Dermis blood vessel endothelial cell (primary cell): Measurements from ENCODE around the gene SMDT1. TPM values are rescaled to one million over a fixed set of nuclear protein-coding genes. Genes with fewer than 3 reads are reported as not detected.
"Not testable (repeated sequence)": the region's sequence is repeated elsewhere in the genome, so short reads cannot be mapped to it uniquely, and the experiment has no call there.

Source experiments
- DNase-seq: peaks from one replicate; pipeline ENCODE4 v3.0.0; 2010
- total RNA-seq: library from RNA; depleted of rRNA; stranded (reverse); fragments of >200 nt; gene quantifications from 2 replicates; pipeline ENCODE4 v1.2.3, GENCODE V29; 2014

SMDT1 gene
- total RNA-seq, 1 donor from 2014 or later: 3.6 TPM

DNA sequence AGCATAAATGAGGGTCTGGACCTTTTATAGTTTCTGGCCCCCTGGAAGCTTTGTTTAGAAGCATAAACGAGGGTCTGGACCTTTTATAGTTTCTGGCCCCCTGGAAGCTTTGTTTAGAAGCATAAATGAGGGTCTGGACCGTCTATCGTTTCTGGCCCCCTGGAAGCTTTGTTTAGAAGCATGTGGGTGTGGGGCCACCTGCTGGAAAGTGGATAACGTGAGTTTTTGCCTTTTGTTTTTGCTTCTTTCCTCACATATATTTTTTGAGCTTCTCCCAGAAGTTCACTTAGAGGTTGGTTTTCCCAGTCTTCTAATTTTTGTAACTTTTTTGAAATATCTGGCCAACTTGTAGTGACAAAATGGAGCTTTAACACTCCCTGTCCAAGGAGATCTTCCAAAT is 33.3 kb downstream of the SMDT1 start:
- DNase-seq: peak; percentile 55

DNA sequence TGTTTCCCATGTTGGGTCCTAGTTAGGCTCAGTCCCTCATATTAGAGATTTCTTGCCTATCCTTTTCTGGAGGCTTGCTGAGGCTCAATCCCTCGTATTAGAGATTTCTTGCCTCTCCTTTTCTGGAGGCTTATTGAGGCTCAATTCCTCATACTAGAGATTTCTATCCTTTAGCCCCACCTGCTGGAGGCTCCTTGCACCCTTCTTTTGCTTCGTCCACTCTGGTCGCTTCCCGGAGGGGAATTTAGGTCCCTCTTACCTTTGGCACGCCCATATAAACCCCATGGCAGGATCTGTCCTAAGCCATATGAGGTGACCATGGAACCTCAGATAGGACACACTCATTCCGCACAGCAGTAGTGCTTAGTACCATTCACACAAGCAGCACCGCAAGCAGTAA is 35.2 kb downstream of the SMDT1 start:
- DNase-seq: peak; percentile 59

- DNase-seq: not testable (repeated sequence)
Measured at GRCh38 chr22:42115420-42115830, 35.9 kb downstream of the SMDT1 start.

DNA sequence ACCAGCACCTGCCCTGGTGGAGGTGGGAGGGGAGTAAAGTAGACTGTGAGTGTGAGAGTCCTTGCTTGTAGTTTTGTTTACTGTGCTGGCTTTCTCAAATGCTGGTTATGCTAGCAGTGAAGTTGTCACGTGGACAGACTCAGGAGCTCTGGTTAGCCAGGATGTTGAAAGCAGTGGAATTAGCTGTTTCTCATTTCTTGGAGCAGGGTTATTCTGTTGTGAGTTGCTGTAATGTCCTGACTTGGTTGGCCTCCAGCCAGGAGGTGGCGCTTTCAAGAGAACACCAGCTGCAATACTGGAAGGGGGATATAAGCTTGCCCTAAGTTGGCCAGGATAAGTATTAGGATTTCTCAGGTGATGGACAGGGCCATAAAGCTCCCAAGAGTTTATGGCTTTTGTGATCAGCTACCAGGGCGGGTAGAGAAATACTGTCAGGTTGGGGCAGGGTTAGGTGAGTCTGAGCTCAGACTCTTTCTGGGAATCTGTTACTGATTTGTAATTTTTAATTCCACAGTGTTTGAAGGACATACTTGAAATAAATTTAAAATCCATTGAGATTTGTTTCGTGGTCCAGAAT is 37.4 kb downstream of the SMDT1 start:
- DNase-seq: peak; percentile 24

DNA sequence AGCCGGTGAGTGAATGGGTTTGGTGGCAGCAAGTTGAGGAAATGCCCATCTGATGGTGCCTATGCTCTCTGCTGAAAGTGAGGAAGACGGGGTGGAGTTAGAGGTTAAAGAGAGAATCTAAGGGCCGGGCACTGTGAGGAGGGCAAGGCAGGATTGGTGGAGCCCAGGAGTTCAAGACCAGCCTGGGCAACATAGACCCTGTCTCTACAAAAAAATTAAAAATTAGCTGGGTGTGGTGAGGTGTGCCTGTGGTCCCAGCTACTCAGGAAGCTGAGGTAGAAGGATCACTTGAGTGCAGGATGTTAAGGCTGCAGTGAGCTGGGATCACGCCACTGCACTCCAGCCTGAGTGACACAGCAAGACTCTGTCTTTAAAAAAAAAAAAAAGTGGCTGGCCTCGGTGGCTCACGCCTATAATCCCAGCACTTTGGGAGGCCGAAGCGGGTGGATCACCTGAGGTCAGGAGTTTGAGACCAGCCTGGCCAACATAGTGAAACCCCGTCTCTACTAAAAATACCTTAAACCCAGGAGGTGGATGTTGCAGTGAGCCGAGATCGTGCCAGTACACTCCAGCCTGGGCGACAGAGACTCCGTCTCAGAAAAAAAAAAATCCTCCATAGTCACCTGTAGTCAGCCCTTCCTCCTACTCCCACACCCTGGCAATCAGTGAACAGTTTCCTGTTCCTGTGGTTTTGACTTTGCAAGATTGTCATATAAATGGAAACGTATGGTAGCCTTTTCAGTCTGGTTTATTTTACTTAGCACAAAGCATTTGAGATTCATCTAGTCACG is 40.9 kb downstream of the SMDT1 start:
- not testable (repeated sequence) for DNase-seq

DNA sequence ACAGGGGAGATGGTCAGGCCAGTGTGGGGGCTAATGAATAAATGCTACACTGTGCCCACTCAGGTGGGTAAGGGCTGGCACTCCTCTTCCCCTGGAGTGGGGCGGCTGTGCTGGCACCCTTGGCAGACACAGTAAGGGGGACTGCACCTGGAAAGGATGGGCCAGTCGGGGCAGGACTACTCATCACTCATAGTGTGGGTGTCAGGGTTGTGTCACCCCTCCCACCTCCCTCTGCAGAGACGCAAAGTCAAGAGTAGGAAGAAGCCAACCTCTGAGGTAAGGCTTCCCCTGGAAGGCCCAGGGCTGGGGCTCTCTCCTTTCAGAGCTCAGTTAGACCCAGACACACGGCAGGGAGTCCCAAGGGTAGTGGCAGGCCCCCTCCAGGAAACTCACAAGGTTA is 44.0 kb downstream of the SMDT1 start:
- not testable (repeated sequence) for DNase-seq

GRCh38 chr22:42127606-42128005 is 48.1 kb downstream of the SMDT1 start:
- DNase-seq: no peak

DNA sequence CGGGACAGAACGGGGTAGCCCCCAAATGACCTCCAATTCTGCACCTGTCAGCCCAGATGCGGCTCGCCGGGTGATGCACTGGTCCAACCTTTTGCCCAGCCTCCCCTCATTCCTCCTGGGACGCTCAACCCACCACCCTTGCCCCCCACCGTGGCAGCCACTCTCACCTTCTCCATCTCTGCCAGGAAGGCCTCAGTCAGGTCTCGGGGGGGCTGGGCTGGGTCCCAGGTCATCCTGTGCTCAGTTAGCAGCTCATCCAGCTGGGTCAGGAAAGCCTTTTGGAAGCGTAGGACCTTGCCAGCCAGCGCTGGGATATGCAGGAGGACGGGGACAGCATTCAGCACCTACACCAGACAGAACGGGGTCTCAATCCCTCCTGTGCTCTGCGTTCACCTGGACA is 48.5 kb downstream of the SMDT1 start:
- DNase-seq: not testable (repeated sequence)

DNA sequence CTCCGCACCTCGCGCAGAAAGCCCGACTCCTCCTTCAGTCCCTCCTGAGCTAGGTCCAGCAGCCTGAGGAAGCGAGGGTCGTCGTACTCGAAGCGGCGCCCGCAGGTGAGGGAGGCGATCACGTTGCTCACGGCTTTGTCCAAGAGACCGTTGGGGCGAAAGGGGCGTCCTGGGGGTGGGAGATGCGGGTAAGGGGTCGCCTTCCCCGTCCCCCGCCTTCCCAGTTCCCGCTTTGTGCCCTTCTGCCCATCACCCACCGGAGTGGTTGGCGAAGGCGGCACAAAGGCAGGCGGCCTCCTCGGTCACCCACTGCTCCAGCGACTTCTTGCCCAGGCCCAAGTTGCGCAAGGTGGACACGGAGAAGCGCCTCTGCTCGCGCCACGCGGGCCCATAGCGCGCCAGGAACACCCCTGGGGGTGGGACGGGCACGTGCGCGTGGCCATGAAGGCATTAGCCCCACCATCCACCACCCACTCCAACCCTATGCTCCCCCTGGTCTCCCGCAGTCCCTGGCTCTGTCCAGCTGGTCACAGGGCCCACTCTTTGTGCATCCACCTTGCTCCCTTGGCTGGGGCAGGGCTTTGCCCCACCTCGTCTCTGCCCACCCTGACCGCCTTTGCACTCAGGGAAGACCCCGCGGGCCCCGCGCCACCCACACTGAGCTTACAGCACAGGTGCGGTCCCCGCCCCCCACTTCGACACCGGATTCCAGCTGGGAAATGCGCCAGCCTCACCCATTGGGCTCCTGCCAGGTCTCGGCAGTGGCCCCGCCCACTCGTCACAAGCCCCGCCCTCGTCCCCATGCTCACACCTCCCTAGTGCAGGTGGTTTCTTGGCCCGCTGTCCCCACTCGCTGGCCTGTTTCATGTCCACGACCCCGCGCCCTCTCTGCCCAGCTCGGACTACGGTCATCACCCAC is 49.5 kb downstream of the SMDT1 start:
- not testable (repeated sequence) for DNase-seq

DNA sequence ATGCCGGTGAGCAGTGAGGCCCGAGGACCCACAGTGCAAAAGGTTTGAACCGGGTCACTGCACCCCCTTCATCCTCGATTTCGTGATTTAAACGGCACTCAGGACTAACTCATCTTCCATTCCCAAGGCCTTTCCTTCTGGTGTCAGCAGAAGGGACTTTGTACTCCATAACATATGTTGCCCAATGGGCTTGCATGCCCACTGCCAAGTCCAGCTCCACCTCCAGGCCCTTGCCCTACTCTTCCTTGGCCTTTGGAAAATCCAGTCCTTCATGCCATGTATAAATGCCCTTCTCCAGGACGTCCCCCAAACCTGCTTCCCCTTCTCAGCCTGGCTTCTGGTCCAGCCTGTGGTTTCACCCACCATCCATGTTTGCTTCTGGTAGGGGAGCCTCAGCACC is 50.7 kb downstream of the SMDT1 start:
- not testable (repeated sequence) for DNase-seq

DNA sequence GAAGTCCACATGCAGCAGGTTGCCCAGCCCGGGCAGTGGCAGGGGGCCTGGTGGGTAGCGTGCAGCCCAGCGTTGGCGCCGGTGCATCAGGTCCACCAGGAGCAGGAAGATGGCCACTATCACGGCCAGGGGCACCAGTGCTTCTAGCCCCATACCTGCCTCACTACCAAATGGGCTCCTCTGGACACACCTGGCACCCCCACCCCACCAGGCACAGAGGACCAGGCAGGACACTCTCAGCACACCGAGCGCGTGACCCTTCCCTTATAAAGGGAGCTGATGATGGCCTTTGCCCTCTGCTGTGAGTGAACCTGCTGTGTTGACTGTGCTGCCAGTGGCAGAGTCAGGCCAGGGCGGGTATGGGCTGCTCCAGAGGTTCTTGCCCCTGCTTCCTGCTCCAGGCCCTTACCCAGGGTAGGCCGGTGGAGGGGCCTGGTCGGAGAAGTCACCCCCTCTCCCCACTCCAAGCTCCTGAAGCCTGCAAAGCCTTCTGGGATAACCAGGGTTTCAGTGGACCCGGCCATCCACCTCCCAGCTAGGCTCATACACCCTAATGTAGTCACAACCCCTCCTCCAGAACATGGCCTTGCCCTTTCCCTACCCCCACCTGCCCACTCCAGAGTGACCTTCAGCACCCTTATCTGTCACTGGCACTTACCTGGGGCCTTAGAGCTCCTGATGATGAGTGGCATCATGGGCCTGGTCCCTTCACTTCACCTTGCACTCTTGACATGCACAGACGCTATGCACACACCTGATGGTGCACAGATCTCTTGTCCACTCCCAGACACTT is 51.3 kb downstream of the SMDT1 start, which contains the start of gene CYP2D6:
Gene CYP2D6 (minus strand): TSS at position 172 of the 793 bp plus-strand sequence. CDS start 19 bp downstream, at position 153.
- DNase-seq: not testable (repeated sequence)

- no peak for DNase-seq
Measured at GRCh38 chr22:42131562-42131961, 52.1 kb downstream of the SMDT1 start.

GRCh38 chr22:42132457-42132856 is 53.0 kb downstream of the SMDT1 start:
- no peak for DNase-seq

Other genes with a start within 250 kb of the SMDT1 start
- gene SREBF2, start 246.6 kb upstream of the SMDT1 start, total RNA-seq: 46.3 and 110 TPM in 2 replicates
- gene SHISA8, start 164.6 kb upstream of the SMDT1 start, total RNA-seq: not detected in 2 replicates
- not detected in 2 replicates for gene TNFRSF13C, start 152.9 kb upstream of the SMDT1 start, total RNA-seq
- 13.1 and 34.2 TPM in 2 replicates for gene CENPM, start 132.5 kb upstream of the SMDT1 start, total RNA-seq
- under 0.01 and 0.14 TPM in 2 replicates for gene SEPTIN3, start 110.3 kb upstream of the SMDT1 start, total RNA-seq
- gene WBP2NL, start 80.9 kb upstream of the SMDT1 start, total RNA-seq: 0.34 TPM in 1 of 2 replicates, not detected in the other
- 22.6 and 36.9 TPM in 2 replicates for gene NAGA, start 8.9 kb upstream of the SMDT1 start, total RNA-seq
- gene PHETA2, start 5.5 kb upstream of the SMDT1 start, total RNA-seq: 25.7 and 32.8 TPM in 2 replicates
- 38.1 and 42.7 TPM in 2 replicates for gene NDUFA6, start 11.1 kb downstream of the SMDT1 start, total RNA-seq
- gene CYP2D6, start 51.1 kb downstream of the SMDT1 start, total RNA-seq: 0.09 and 0.68 TPM in 2 replicates
- gene TCF20, start 191.0 kb downstream of the SMDT1 start, total RNA-seq: 25.7 and 29.0 TPM in 2 replicates